Suprapubic skin (tissue), 4 donors: ENCODE measurements around the gene DNLZ. TPM values are rescaled to one million over a fixed set of nuclear protein-coding genes. Genes with fewer than 3 reads are reported as not detected.

ENCODE experiments used
- DNase-seq, 2 donors: peaks; one replicate each; pipeline ENCODE4 v3.0.0-alpha.2; 2019; ENCODE audit warnings: low spot score in 2 of 2
- H3K27ac ChIP-seq: fragments of 200-600 bp; sonication (generic); one replicate; pipeline ENCODE4 v1.5.1; 2019
- H3K27me3 ChIP-seq: fragments of 200-600 bp; sonication (generic); one replicate; pipeline ENCODE4 v1.5.1; 2019
- H3K36me3 ChIP-seq: fragments of 200-600 bp; sonication (generic); one replicate; pipeline ENCODE4 v1.5.1; 2019
- H3K4me1 ChIP-seq: fragments of 200-600 bp; sonication (generic); one replicate; pipeline ENCODE4 v1.5.1; 2019
- H3K4me3 ChIP-seq: fragments of 200-600 bp; sonication (generic); one replicate; pipeline ENCODE4 v1.5.1; 2019; ENCODE audit warnings: mild to moderate bottlenecking
- H3K9me3 ChIP-seq: fragments of 200-600 bp; sonication (generic); one replicate; pipeline ENCODE4 v1.5.1; 2019
- CTCF ChIP-seq, 2 donors: fragments of 200-600 bp in 1 of 2; fragments of 450-650 bp in 1 of 2; sonication (generic) in 1 of 2; IDR thresholded peaks; one replicate each; pipeline ENCODE4 v1.5.1; 2016 to 2019; ENCODE audit warnings: antibody characterized with exemption in 2 of 2, mild to moderate bottlenecking in 1 of 2, moderate library complexity in 1 of 2
- EP300 ChIP-seq: sonication (generic); formaldehyde crosslinking; IDR thresholded peaks from one replicate; pipeline ENCODE4 v1.6.1; 2017; ENCODE audit warnings: antibody characterized with exemption
- POLR2A ChIP-seq, 2 donors: fragments of 450-650 bp; IDR thresholded peaks; one replicate each; pipeline ENCODE4 v1.6.1; 2017; ENCODE audit warnings: antibody characterized with exemption in 2 of 2, mild to moderate bottlenecking in 2 of 2, moderate library complexity in 2 of 2
- POLR2AphosphoS5 ChIP-seq, 3 donors: sonication (generic); formaldehyde crosslinking; IDR thresholded peaks; one replicate each; pipeline ENCODE4 v1.6.1; 2017; ENCODE audit warnings: antibody characterized with exemption in 3 of 3
- WGBS: methylation state at CpG from one replicate; pipeline ENCODE4 v1.1.5; 2018; 5-methylcytosine and 5-hydroxymethylcytosine counted together
- total RNA-seq, 4 donors: library from RNA; depleted of rRNA; stranded (reverse); fragments of >200 nt; gene quantifications; one replicate each; pipeline ENCODE4 v1.1.0, GENCODE V29; 2016

The DNLZ gene
- total RNA-seq, 4 donors from 2014 or later, result 11.3 to 46.4 (median 37.9) TPM

- WGBS, result 67% methylated on average over 13 of the region's 32 CpGs
- DNase-seq, result no peak
- TF ChIP-seq POLR2A (IDR thresholded peaks at IDR 0.05) (no peak), EP300 (no peak), CTCF (IDR thresholded peaks at IDR 0.05) (no peak), POLR2AphosphoS5 (IDR thresholded peaks at IDR 0.05) (no peak)
- no peaks in the 10 kb centered on the region for H3K27me3 ChIP-seq
- H3K4me1 ChIP-seq, result peaks cover 29% of the 10 kb centered on the region
- no peaks in the 10 kb centered on the region for H3K9me3 ChIP-seq
- H3K4me3 ChIP-seq, result no peak overlapping the region
- peaks cover 57% of the 10 kb centered on the region for H3K36me3 ChIP-seq
- H3K27ac ChIP-seq, result no peak overlapping the region
These were observed 40.6 kb upstream of the DNLZ start for GRCh38 chr9:136403915-136404800.

- no peak overlapping the region for H3K27ac ChIP-seq
- no peaks in the 10 kb centered on the region for H3K9me3 ChIP-seq
- peaks cover 57% of the 10 kb centered on the region for H3K36me3 ChIP-seq
These were observed 40.0 kb upstream of the DNLZ start for GRCh38 chr9:136403538-136403914.

GRCh38 chr9:136402067-136402466, 38.5 kb upstream of the DNLZ start:
- H3K4me3 ChIP-seq, result no peak overlapping the region
- TF ChIP-seq POLR2AphosphoS5 (IDR thresholded peaks at IDR 0.05) (no peak), EP300 (no peak), POLR2A (IDR thresholded peaks at IDR 0.05) (no peak), CTCF (IDR thresholded peaks at IDR 0.05) (no peak)
- no peaks in the 10 kb centered on the region for H3K9me3 ChIP-seq
- H3K27me3 ChIP-seq, result no peaks in the 10 kb centered on the region
- H3K27ac ChIP-seq, result no peak overlapping the region
- H3K4me1 ChIP-seq, result peaks cover 30% of the 10 kb centered on the region
- DNase-seq, result no peak
- H3K36me3 ChIP-seq, result peaks cover 55% of the 10 kb centered on the region
- 77% methylated on average over 13 of the region's 13 CpGs for WGBS

More at GRCh38 chr9:136403538-136403914, 40.0 kb upstream of the DNLZ start:
- Histone ChIP-seq H3K27me3 (no peaks in the 10 kb centered on the region), H3K4me3 (no peak overlapping the region), H3K4me1 (peaks cover 29% of the 10 kb centered on the region)
- no peak for DNase-seq
- TF ChIP-seq POLR2A (IDR thresholded peaks at IDR 0.05), result no peak
- TF ChIP-seq CTCF (IDR thresholded peaks at IDR 0.05), result no peak
- TF ChIP-seq EP300, result no peak
- no peak for TF ChIP-seq POLR2AphosphoS5 (IDR thresholded peaks at IDR 0.05)
- 78% methylated on average over 4 of the region's 5 CpGs for WGBS

- no peak for DNase-seq
- no peaks in the 10 kb centered on the region for H3K9me3 ChIP-seq
- H3K4me3 ChIP-seq, result no peak overlapping the region
- peaks cover 30% of the 10 kb centered on the region for H3K4me1 ChIP-seq
- peaks cover 55% of the 10 kb centered on the region for H3K36me3 ChIP-seq
- TF ChIP-seq EP300, result no peak
- TF ChIP-seq POLR2A (IDR thresholded peaks at IDR 0.05), result no peak
- no peak for TF ChIP-seq CTCF (IDR thresholded peaks at IDR 0.05)
- no peak for TF ChIP-seq POLR2AphosphoS5 (IDR thresholded peaks at IDR 0.05)
- H3K27ac ChIP-seq, result no peak overlapping the region
- 85% methylated on average over 17 of the region's 18 CpGs for WGBS
- H3K27me3 ChIP-seq, result no peaks in the 10 kb centered on the region
These were observed 37.8 kb upstream of the DNLZ start for GRCh38 chr9:136401173-136401922.
